NCI-H748 treated with DMSO at 0.1 percent for 48 hours (cell line): ENCODE data around the gene AP2B1.
"Not testable (repeated sequence)": the region's sequence is repeated elsewhere in the genome, so short reads cannot be mapped to it uniquely, and the experiment has no call there.

Source experiments
- DNase-seq: peaks from one replicate; lab custom pipeline; 2025; lab: John Stamatoyannopoulos, UW

The AP2B1 gene

GRCh38 chr17:35575759-35576158, 11.4 kb upstream of the AP2B1 start:
- DNase-seq = no peak

DNA sequence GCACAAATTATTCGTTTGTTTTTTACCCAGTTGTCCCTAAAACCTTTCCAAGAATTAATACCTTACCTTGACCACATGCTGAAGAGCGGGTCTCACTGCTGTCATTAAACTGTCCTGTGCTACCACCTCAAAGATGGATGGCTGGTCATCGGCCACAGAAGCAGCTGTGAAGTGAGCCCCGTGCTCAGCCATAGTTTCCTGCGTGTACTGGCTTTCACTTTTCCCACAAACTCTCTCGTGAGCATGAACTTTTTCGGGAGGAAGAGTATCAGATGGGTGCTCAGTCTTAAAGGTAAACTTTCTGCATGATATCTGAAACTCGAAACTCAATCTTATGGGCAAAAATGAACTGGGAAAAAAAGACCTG, 9.3 kb upstream of the AP2B1 start:
- no peak for DNase-seq

DNA sequence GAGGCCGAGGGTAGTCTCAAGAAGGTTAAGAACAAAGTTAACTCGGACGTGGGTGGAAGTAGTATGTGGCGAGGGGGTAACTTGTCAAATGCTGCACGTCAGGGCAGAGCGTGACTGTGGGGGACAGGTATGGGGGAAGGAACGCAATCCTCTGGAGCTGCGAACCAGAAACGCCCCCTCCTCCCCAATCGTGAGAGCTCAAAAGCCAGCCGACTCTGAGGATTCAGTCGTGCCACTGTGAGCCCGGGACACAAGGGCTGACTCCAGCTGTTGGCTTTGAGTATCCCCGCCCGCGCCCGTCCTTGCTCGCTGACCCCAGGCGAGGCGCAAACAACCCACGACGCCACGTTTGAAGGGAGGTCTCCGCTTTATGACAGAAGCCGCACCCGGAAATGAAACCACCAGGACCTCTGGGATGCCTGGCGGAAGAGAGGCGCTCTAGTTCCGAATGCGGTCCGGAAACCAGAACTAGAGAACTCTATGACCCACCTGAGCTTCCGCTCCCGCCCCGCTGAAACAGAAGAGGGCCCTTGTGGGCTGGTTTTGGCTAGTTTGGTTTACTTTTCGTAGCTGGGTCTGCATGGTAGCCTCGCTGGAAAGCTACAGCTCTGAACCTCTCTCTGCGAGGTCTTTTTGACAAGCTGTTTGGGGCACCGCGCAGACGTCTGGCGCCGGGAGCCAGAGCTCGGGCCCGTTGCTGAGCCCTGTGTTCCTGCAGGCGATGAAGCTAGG, 8.8 kb upstream of the AP2B1 start, which contains the start of gene PEX12:
TSS of gene PEX12 (minus strand) at position 375 of the 732 bp plus-strand sequence. CDS start 550 bp downstream, outside the sequence.
- peak; percentile 77 for DNase-seq

GRCh38 chr17:35578929-35579432, 8.1 kb upstream of the AP2B1 start:
- no peak for DNase-seq

GRCh38 chr17:35584061-35584460, 3.1 kb upstream of the AP2B1 start:
- no peak for DNase-seq

DNA sequence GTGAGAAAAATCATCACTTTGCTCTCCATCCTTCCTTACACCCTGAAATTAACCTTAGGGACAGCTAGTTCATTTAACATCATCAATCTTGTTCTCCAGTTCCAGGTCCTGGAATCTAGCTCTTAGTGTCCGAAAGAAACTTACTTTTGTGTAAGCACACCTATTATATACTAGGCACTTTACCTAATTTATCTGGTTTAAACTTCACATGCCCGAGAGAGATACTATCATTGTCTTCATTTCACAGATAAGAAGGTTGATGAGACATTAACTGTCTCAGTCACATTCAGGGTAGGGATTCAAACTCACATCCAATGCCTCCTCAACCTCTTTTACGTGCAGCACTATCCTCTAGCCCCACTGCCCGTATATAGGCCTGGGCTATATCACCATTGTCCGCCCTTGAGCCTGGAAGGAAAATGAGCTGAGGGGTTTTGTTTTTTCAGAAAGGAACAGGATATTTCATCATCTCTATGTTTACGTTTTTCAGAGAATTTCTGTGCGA, 501 bp upstream of the AP2B1 start:
- DNase-seq = no peak

GRCh38 chr17:35588196-35588920, 1.2 kb downstream of the AP2B1 start:
- no peak for DNase-seq

- DNase-seq = no peak
Observed at GRCh38 chr17:35596072-35596471, 8.9 kb downstream of the AP2B1 start.

- DNase-seq = no peak
Observed at GRCh38 chr17:35596530-35597233, 9.6 kb downstream of the AP2B1 start.

DNA sequence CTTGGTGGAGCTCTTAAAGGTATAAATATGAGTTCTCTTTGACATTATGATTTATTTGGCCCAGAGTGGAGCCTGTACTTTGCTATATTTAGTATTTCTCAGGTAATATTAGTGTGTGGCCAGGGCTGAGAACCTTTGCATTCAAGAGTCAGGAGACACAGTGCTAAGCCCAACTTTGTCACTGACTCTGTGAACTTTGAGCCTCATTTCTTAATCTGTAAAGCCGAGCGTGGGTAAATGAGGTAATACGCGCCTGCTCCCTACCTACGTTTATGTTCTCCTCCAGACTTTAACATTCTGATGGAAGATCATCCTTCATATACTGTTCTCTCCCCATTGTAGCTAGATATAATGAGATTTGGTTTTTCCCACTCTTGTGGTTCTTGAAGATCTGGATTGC, 10.5 kb downstream of the AP2B1 start:
- DNase-seq = no peak

- DNase-seq = no peak
Observed at GRCh38 chr17:35603674-35604073, 16.6 kb downstream of the AP2B1 start.

DNA sequence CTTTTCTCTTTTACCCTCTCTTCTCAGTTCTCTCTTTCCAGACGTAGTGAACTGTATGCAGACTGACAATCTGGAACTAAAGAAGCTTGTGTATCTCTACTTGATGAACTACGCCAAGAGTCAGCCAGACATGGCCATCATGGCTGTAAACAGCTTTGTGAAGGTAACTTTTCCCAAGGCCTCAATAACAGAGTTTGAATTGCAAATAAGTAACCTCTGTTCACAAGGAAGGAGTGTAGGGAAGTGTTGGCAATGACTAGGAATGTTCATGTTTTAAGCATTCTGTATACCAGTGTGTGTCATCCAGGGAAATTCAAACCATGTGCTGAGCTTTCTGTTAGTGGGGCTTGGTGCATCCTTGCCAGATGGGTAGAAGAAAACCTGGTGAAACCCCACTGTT, 18.6 kb downstream of the AP2B1 start:
- DNase-seq = no peak

DNA sequence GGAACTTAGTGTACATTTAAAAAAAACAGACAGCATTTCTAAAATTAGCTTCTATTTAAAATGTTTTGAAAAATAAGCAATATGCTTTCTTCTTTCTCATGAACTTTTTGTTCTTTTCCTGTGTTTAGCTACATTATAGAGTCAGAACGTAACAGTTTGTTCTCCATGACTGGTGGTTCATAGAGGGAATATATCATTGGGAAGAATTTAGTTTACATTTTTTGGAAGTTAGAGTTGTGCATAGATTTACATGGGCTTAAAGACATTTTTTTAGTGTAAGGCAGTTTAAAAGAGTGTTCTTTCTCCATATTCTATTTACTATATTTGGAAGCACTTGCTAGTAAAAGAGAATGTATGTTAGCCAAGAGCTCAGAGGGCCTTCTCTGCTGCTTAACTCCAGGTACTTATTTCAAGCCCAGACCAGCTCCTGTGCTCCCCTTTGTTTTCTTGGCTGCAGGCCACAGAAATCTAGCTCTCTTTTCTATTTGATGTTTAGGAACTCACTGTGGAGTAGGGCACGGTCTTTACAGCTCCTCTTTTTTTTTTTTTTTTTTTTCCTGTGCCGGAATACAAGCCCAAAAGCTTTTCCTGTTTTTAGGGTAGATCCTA, 20.2 kb downstream of the AP2B1 start:
- no peak for DNase-seq

GRCh38 chr17:35609831-35610230, 22.7 kb downstream of the AP2B1 start:
- no peak for DNase-seq

- not testable (repeated sequence) for DNase-seq
Observed at GRCh38 chr17:35610746-35611145, 23.6 kb downstream of the AP2B1 start.

GRCh38 chr17:35612924-35613521, 25.9 kb downstream of the AP2B1 start:
- DNase-seq = peak; percentile 5

DNA sequence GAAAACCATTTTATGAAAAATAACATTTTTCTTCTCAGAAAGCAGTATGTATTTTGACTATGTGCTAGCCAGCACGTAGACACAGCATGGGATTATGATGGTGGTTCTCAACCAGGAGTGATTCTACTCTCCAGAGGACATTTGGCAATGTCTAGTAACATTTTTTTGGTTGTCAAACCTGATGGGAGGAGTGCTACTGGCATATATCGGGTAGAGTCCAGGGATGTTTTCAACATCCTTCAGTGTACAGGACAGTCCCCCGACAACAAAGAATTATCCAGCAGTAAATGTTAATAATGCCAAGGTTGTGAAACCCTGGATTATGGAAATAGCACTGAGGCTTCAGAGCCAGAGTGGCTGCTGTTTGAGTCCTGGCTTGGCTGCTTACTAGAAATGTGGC, 27.7 kb downstream of the AP2B1 start:
- no peak for DNase-seq

DNA sequence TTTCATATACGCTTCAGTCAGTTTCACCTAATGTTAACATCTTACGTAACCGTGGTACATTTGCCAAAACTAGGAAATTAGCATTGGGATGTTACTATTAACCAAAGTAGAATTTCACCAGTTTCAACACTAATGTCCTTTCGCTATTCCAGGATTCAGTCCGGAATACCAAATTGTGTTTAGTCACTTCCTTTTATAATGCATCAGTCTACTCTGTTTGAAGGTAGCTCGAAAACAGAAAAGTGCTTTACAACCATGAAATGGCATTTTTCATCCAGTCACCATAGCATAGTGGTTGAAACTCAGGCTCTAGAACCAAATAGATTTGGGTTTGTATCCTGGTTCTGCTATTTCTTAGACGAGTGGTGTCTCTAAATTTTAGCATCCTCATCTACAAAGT, 29.4 kb downstream of the AP2B1 start:
- no peak for DNase-seq

DNA sequence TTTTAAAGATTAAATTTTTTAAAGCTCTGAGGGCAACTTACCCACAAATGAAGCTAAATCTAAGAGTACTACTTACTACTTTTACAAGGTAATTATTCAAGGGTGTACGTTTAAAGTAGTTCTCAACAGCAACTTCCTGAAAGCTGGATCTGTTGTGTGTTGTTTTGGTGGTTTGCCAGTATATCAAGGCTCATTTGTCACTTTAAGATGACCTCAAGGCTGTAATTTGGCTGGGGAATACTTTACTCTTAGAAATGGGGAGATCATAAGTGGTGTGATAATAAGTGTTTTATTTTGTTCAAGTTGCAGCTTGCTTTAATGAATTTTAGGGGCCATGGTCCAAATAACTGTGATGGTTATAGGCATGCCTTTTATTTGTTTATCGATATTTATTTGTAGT, 30.4 kb downstream of the AP2B1 start:
- DNase-seq = no peak

DNA sequence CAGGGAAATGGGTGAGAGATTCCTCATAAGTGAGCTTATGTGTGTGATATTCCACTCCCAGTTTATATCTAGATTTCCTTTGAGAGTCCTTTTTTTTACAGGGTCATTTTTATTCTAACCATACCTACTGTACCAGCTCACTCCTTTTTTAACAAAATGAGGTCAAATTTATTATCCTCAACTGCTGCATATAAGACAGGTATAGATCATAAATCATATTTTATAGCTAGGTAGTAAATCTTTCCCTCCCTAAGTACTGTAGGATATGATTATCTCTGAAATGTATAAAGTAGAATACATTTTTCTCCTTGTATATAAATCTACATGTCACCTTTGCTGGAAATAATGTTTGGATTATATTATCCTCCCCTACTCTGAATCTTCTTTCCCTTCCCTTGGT, 31.5 kb downstream of the AP2B1 start:
- no peak for DNase-seq

DNA sequence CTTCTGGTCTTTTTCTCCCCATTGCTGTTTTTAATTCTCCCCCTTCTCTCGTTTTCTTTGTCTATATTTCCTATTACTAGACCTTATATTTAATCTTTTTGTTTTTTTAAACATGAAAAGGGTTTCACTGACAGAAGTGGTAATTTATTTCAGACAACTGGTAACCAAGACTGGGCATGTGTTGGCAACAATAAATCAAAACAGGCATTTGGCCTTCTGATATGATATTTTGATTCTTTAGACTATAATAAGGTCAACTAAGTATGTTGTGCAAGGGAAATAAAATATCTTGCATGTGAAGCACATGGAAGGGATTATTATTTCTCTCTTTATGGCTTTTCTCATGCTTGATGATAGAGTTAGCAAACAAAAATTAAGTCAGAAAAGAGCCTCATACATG, 34.6 kb downstream of the AP2B1 start:
- DNase-seq = no peak

GRCh38 chr17:35627417-35627816, 40.3 kb downstream of the AP2B1 start:
- no peak for DNase-seq
